Measurements from ENCODE around the gene SSX3. TPM values are rescaled to one million over a fixed set of nuclear protein-coding genes. Genes with fewer than 3 reads are reported as not detected.
A peak's percentile ranks its signal among the peaks of the same experiment; 100 is the strongest.
"Not testable (repeated sequence)": the region's sequence is repeated elsewhere in the genome, so short reads cannot be mapped to it uniquely, and the experiment has no call there.

SSX3 gene, protein sequence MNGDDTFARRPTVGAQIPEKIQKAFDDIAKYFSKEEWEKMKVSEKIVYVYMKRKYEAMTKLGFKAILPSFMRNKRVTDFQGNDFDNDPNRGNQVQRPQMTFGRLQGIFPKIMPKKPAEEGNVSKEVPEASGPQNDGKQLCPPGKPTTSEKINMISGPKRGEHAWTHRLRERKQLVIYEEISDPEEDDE
- total RNA-seq (2011; cell fraction: chromatin; rRNA removed; ENCODE audit: low replicate concordance) = 15.1 and 65.2 TPM in 2 replicates
- 7.7 and 22.9 TPM in 2 replicates for total RNA-seq (2011; cell fraction: nucleolus; rRNA removed)
- total RNA-seq (2011; cell fraction: nucleoplasm; rRNA removed) = 32.1 and 39.5 TPM in 2 replicates
- total RNA-seq (2014; rRNA removed) = 50.2 and 55.2 TPM in 2 replicates
- 75.8 and 80.7 TPM in 2 replicates for total RNA-seq (2014; rRNA removed; fragmentation: Illumina TruSeq; extraction: Trizol)
- total RNA-seq (2015; rRNA removed; fragmentation: Illumina TruSeq; extraction: Trizol) = 82.6 and 86.6 TPM in 2 replicates
- 37.4 and 38.2 TPM in 2 replicates for total RNA-seq (2021)
- 0.62 and 3.5 TPM in 2 replicates for polyA plus RNA-seq (2011; rRNA removed)
- 0.52 and 0.63 TPM in 2 replicates for polyA plus RNA-seq (2011; cell fraction: cytosol; rRNA removed)
- 2.0 and 11.8 TPM in 2 replicates for polyA plus RNA-seq (2011; cell fraction: nucleus; rRNA removed)
- polyA plus RNA-seq (2012) = 40.4 and 85.3 TPM in 2 replicates
- polyA plus RNA-seq (2014; fragmentation: Illumina TruSeq; extraction: Trizol) = 67.2 and 72.4 TPM in 2 replicates
- 10 to 100 TPM; 40.1 to 48.2 TPM for polyA plus RNA-seq (2014; fragmentation: Nextera tagmentation; extraction: Ambion mirVana)
- 79.7 and 100 TPM in 2 replicates for polyA plus RNA-seq (2014; rRNA removed)
- polyA minus RNA-seq (2011; rRNA and poly(A)+ RNA removed) = 0.18 and 1.4 TPM in 2 replicates
- not detected in 2 replicates for polyA minus RNA-seq (2011; cell fraction: cytosol; rRNA and poly(A)+ RNA removed)
- 0.33 and 1.3 TPM in 2 replicates for polyA minus RNA-seq (2011; cell fraction: nucleus; rRNA and poly(A)+ RNA removed)
- Bru-seq, nascent RNA = percentile 81 among the genes with signal in this experiment
- BruChase-seq, experiment 1, labeled RNA remaining after a 2-hour chase = percentile 83 among the genes with signal in this experiment
- BruChase-seq, experiment 2, labeled RNA remaining after a 6-hour chase = percentile 89 among the genes with signal in this experiment
- long read RNA-seq, experiment 1, transcript SSX3-201 (8 exons, 1,232 nt) = minor isoform, 5 of 40 reads
- long read RNA-seq, experiment 1, transcript SSX3-202 (8 exons, 800 nt) = major isoform, 10 of 40 reads
- long read RNA-seq, experiment 1, partial matches to known transcripts = 12 of 40 reads
- long read RNA-seq, experiment 1, other reads (novel, unspliced or antisense) = 13 of 40 reads
- long read RNA-seq, experiment 2, transcript SSX3-201 (8 exons, 1,232 nt) = minor isoform, 5 of 24 reads
- long read RNA-seq, experiment 2, transcript SSX3-202 (8 exons, 800 nt) = major isoform, 11 of 24 reads
- long read RNA-seq, experiment 2, partial matches to known transcripts = 5 of 24 reads
- long read RNA-seq, experiment 2, other reads (novel, unspliced or antisense) = 3 of 24 reads
- long read RNA-seq, experiment 3, transcript SSX3-201 (8 exons, 1,232 nt) = major isoform, 5 of 18 reads
- long read RNA-seq, experiment 3, partial matches to known transcripts = 4 of 18 reads
- long read RNA-seq, experiment 3, other reads (novel, unspliced or antisense) = 5 of 18 reads

DNA sequence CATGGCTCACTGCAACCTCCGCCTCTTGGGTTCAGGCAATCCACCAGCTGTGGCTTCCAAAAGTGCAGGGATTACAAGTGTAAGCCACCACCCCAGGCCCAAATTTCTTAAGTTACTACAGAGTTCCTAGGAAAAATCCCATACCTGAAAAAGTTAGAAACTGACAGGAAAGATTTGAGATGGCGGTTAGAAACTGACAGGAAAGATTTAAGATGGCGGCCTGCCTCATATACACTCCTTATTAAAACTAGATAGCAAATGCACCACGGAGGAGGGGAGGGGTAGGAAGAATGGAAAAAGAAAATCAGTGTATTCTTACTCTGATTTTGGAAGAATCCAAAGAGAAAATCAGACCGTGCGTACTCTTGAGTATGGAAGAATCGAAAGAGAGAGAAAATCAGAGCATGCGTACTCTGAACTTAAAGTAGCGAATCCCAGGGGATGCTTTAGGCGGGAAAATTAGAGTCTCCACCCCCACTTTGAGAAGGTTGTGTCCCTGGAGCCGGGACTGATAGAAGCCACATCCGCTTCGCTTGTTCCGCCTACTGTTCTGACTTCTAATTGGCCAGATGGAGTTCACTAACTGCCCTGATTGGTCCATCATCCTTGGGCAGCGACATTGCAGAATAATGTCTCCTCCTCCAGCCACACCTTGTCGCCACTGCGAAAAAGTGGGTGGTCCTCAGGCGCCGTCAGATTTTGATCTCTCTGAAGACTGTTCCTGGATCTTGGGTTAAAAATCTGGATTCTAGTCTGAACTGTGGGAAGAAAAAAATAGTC is at the start of gene SSX3:
Gene SSX3 (minus strand): TSS at position 389 of the 780 bp plus-strand sequence. CDS start 1,454 bp downstream, outside the sequence.
- CTCF ChIA-PET (ENCODE audit: low intra/inter-chr PET ratio); H3K36me3 ChIP-seq (ENCODE audit: control insufficient read depth, insufficient read depth, low read length); H3K9me1 ChIP-seq (ENCODE audit: control insufficient read depth, insufficient read depth, low read length); H3K79me2 ChIP-seq (ENCODE audit: control insufficient read depth, insufficient read depth, low read length); FAIRE-seq; in situ Hi-C loops (cut with MboI); POLR2A ChIA-PET; H3K4me1 ChIP-seq (replicated peaks in 1 of 2; ENCODE audit: control insufficient read depth in 2 of 2, insufficient read depth in 2 of 2, low read length in 2 of 2); intact Hi-C loops (cut with micrococcal nuclease); H3K9ac ChIP-seq (ENCODE audit: insufficient read depth in 1 of 2, low read depth in 2 of 2, low read length in 2 of 2); H3K27me3 ChIP-seq (ENCODE audit: control insufficient read depth in 2 of 2, insufficient read depth in 2 of 2, low read length in 2 of 2); H3K9me3 ChIP-seq (replicated peaks; ENCODE audit: control insufficient read depth, insufficient read depth, low read depth, low read length); H4K20me1 ChIP-seq (replicated peaks; ENCODE audit: control insufficient read depth, insufficient read depth, low read length); TF ChIP-seq MYBL2 (CRISPR knock-in tag; IDR thresholded peaks at IDR 0.05; ENCODE audit: borderline replicate concordance): not testable (repeated sequence)
- peak; percentile 6 to 58 (median 22) for DNase-seq (ENCODE audit: extremely low read depth in 1 of 4, low spot score in 3 of 4)
- H3K4me2 ChIP-seq (ENCODE audit: insufficient read depth, low read length) = peak within 1 kb of the TSS; percentile 55; the same call in 1 of the 2 replicates
- BruUV-seq (replicated peaks) = TSS peak; percentile 72
- peak; percentile 72 for ATAC-seq
- H3K4me3 ChIP-seq = peak within 1 kb of the TSS; percentile 27
- peak within 1 kb of the TSS; percentile 36; the same call in 2 of the 3 replicates for H3K27ac ChIP-seq (ENCODE audit: extremely low read depth, low read depth, low read length)
- 20% methylated on average over 18 of the region's 19 CpGs for WGBS (ENCODE audit: insufficient coverage, low coverage, missing lambda C conversion rate)
- 0 out of 2 replicates have a peak within 1 kb of the TSS, but pooled peaks have one; percentile 44 for H2AFZ ChIP-seq (ENCODE audit: low read depth, low read length)
- TF ChIP-seq RBM25 (IDR thresholded peaks at IDR 0.05; ENCODE audit: low read depth, low read length, severe bottlenecking) (peak; percentile 54), YY1 (IDR thresholded peaks at IDR 0.05; ENCODE audit: borderline replicate concordance in 1 of 3, control insufficient read depth in 1 of 3, extremely low read depth in 1 of 3, insufficient read depth in 3 of 3, insufficient read length in 1 of 3, insufficient replicate concordance in 2 of 3, low read depth in 1 of 3, low read length in 2 of 3) (peak in 1 of 3 experiments; percentile 38), ZNF121 (CRISPR knock-in tag; conservative IDR thresholded peaks at IDR 0.05) (peak; percentile 62), NFYB (IDR thresholded peaks at IDR 0.05; ENCODE audit: extremely low read depth, insufficient read length) (peak; percentile 75), EP400 (IDR thresholded peaks at IDR 0.05) (0 out of 2 replicates have a peak, but pooled peaks have one; percentile 28), KDM1A (IDR thresholded peaks at IDR 0.05) (0 out of 4 replicates have a peak, but pooled peaks of 1 of the 2 experiments have one; percentile 9), MYBL2 (IDR thresholded peaks at IDR 0.05; ENCODE audit: low read depth) (peak; percentile 59; the same call in 1 of the 2 replicates), KAT8 (IDR thresholded peaks at IDR 0.05; ENCODE audit: low read depth) (0 out of 2 replicates have a peak, but pooled peaks have one; percentile 45)
- TF ChIP-seq, protein P1, sequence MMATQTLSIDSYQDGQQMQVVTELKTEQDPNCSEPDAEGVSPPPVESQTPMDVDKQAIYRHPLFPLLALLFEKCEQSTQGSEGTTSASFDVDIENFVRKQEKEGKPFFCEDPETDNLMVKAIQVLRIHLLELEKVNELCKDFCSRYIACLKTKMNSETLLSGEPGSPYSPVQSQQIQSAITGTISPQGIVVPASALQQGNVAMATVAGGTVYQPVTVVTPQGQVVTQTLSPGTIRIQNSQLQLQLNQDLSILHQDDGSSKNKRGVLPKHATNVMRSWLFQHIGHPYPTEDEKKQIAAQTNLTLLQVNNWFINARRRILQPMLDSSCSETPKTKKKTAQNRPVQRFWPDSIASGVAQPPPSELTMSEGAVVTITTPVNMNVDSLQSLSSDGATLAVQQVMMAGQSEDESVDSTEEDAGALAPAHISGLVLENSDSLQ (IDR thresholded peaks at IDR 0.05) = peak; percentile 22; the same call in 1 of the 2 replicates
- TF ChIP-seq, protein P2, sequence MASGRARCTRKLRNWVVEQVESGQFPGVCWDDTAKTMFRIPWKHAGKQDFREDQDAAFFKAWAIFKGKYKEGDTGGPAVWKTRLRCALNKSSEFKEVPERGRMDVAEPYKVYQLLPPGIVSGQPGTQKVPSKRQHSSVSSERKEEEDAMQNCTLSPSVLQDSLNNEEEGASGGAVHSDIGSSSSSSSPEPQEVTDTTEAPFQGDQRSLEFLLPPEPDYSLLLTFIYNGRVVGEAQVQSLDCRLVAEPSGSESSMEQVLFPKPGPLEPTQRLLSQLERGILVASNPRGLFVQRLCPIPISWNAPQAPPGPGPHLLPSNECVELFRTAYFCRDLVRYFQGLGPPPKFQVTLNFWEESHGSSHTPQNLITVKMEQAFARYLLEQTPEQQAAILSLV (tag; IDR thresholded peaks at IDR 0.05) = 0 out of 2 replicates have a peak, but pooled peaks have one; percentile 24

Measured in K562 (cell line).